Measurements from ENCODE around the gene MYBPC1.

Gene MYBPC1

DNA sequence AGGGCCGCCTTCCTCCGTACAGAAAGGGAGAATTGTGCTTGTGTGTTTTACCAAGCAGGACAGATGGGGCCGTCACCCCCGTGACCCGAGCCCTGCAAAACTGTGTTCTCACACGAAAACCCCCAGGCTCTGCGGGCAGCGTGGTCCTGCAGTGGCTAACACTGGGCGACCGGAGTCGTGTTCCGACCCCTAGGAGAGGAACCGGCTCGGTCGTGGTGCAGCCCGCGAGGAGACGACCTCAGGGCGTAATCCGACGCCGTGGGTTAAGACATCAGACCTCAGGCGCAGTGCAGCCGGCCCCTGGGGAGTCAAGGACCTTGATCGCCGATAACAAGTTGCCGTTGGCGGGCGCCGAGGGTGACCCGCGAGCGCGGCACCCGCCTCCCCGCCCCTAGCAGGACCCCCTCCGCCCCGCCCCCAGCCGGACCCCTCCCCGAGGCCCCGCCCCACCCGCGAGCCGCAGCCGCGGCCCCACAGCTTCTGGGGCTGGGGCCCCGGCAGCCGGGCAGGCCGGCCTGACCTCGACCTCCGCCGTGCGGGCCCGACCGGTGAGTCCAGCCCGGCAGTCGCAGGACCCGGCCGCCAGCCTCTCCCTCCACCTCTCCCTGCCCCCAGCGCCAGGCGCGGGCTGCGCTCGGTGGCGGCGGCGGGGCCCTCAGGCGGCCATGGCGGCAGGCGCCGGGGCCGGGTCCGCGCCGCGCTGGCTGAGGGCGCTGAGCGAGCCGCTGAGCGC lies 102.6 kb downstream of the MYBPC1 start, which contains the start of gene CHPT1:
Gene CHPT1 (plus strand): TSS at position 444 of the 733 bp plus-strand sequence. CDS start 222 bp downstream, at position 666.
- H3K4me3 ChIP-seq (replicated peaks; ENCODE audit: low read depth, low read length) = peak within 1 kb of the TSS; percentile 79
- TF ChIP-seq, protein P1, sequence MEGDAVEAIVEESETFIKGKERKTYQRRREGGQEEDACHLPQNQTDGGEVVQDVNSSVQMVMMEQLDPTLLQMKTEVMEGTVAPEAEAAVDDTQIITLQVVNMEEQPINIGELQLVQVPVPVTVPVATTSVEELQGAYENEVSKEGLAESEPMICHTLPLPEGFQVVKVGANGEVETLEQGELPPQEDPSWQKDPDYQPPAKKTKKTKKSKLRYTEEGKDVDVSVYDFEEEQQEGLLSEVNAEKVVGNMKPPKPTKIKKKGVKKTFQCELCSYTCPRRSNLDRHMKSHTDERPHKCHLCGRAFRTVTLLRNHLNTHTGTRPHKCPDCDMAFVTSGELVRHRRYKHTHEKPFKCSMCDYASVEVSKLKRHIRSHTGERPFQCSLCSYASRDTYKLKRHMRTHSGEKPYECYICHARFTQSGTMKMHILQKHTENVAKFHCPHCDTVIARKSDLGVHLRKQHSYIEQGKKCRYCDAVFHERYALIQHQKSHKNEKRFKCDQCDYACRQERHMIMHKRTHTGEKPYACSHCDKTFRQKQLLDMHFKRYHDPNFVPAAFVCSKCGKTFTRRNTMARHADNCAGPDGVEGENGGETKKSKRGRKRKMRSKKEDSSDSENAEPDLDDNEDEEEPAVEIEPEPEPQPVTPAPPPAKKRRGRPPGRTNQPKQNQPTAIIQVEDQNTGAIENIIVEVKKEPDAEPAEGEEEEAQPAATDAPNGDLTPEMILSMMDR (IDR thresholded peaks at IDR 0.05; ENCODE audit: low read length, missing control alignments) = no peak
- peak; percentile 41 for DNase-seq (ENCODE audit: low read depth)

DNA sequence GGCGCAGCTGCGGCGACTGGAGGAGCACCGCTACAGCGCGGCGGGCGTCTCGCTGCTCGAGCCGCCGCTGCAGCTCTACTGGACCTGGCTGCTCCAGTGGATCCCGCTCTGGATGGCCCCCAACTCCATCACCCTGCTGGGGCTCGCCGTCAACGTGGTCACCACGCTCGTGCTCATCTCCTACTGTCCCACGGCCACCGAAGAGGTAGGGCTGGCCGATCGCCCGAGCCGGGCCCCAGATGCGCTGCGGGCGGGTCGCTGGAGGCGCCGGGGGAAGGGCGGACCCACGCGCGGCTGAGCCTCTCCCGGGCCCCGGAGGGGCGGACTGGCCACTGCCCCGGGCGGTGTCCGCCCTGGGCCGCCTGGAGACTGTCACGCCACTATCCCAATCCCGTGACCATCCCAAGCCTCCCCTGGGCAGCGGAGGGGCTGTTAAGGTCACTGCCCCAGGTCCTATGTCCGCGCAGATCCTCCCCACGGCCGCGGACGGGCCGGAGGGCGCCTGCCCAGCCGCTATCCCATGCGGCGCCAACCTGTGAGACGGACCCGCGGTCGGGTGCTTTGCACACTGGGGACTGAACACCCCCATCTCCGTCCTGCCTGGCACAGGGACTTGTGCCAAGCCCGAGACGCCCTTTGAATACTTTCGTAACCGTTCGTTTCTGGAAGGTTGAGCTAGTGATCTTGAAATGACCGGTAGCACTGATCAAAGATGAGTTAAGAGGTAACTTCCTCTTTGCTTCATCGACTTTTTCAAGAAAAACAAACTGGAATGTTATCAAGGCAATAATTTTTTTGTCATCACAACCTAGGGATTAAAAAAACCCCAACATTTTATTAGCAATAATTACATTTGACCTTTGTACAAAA lies 103.4 kb downstream of the MYBPC1 start:
- peak; percentile 31 for DNase-seq (ENCODE audit: low read depth)
- TF ChIP-seq, protein P1 (IDR thresholded peaks at IDR 0.05; ENCODE audit: low read length, missing control alignments) = no peak
- H3K4me3 ChIP-seq (replicated peaks; ENCODE audit: low read depth, low read length) = peak overlapping the region; percentile 79

DNA sequence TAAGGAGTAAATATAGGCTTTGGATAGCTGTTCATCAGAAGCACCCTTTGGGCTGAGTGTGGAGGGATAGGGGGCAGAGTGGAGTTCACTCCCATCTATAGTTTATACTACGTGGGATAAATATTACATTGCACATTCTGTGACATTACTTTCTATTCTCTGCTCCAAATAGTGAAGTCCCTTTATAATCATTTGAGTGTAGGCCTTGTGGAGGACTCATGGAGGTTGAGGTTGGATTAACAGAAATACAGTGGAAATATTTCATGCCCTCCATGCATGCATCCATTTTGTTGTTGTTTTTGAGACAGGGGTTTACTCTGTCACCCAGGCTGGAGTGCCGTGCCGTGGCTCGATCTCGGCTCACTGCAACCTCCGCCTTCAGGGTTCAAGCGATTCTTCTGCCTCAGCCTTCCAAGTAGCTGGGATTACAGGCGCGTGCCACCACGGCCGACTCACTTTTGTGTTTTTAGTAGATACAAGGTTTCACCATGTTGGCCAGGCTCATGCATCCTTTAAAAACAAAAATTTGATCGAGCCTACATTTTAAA lies 104.1 kb downstream of the MYBPC1 start:
- DNase-seq (ENCODE audit: low read depth) = peak; percentile 20
- peak overlapping the region; percentile 79 for H3K4me3 ChIP-seq (replicated peaks; ENCODE audit: low read depth, low read length)
- TF ChIP-seq, protein P1 (IDR thresholded peaks at IDR 0.05; ENCODE audit: low read length, missing control alignments) = peak; percentile 40

DNA sequence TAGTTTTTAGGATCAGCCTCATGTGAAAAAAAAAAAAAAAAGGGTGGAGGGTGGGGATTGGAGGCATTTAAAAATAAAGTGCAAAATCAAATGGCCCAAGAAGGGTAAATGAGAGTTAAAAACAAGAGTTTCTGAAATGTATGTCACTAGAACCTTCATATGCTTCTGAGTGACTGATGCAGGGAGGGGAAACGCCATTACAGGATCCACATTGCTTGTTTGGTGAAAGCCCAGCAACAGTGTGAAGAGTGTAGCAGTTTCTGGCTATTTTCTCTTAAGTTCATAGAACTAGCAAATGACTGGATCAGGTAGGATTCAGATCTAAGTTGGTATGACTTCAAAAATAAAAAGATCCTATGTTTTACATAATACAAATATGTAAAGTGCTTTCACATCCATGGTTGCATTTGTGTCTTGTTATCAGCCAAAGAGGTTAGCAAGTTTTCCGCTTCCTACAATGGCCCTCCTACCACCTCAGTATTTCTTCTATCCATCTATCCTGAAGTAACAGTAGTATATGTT lies 105.6 kb downstream of the MYBPC1 start:
- DNase-seq (ENCODE audit: low read depth) = no peak
- no peak overlapping the region for H3K4me3 ChIP-seq (replicated peaks; ENCODE audit: low read depth, low read length)
- TF ChIP-seq, protein P1 (IDR thresholded peaks at IDR 0.05; ENCODE audit: low read length, missing control alignments) = no peak

DNA sequence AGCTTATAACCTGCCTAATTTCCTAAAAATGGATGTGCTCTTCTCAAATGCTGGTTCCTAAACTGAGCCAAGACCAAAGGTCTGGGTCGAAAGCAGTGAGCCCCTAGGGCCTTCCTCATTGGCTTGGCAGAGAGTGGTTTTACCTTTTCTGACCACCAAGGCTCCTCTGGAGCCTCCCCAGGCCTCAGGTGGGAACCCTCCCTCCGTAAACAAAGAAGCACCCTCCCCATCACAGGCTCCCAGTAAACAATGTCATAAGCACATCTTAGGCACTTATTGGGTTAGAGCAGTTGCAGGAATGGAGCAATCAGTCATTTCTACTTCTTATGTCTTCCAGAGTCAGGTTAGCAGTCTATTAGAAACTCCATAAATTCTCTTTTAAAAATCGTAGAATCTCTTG lies 108.7 kb downstream of the MYBPC1 start:
- no peak overlapping the region for H3K4me3 ChIP-seq (replicated peaks; ENCODE audit: low read depth, low read length)
- TF ChIP-seq, protein P1 (IDR thresholded peaks at IDR 0.05; ENCODE audit: low read length, missing control alignments) = no peak
- no peak for DNase-seq (ENCODE audit: low read depth)

DNA sequence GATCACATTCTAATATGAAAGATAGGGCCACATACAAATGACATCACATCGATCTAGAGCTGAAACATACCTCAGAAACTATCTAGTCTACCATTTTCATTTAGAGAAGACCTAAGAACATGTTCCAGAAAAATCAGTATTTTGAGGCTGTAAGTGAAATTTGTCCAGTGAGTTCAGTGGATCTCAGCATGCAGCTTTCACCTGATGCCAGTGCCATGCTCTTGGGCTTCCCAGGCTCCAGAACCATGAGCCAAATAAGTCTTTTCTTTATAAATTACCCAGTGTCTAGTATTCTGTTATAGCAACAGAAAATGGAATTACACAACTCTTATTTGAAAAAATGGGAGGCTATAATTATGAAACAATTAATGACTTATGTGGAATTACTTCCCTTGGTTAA lies 111.6 kb downstream of the MYBPC1 start:
- TF ChIP-seq, protein P1 (IDR thresholded peaks at IDR 0.05; ENCODE audit: low read length, missing control alignments) = no peak
- DNase-seq (ENCODE audit: low read depth) = no peak
- H3K4me3 ChIP-seq (replicated peaks; ENCODE audit: low read depth, low read length) = no peak overlapping the region

Data from fibroblast of pulmonary artery (primary cell).